Measurements from ENCODE around the gene NDOR1.

DNA sequence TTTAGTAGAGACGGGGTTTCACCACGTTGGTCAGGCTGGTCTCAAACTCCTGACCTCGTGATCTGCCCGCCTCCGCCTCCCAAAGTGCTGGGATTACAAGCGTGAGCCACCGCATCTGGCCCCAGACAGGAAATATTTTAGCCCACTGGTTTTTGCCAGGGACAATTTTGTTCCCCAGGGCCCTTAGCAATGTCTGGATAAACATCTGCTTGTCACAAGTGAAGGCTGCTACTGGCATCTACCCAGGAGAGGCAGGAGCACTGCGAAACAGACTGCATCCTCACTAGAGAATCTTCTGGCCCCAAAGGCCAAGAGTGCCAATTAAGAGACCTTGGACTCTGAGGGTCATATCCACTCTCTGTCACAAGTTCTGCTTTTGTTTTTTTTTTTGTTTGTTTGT is 2.5 kb upstream of the NDOR1 start:
- TF ChIP-seq CTCF (IDR thresholded peaks at IDR 0.05) (no peak), POLR2A (IDR thresholded peaks at IDR 0.05) (no peak)

Data from transverse colon (tissue), 3 donors.